Activated naive CD4-positive, alpha-beta T cell treated with anti-CD3 and anti-CD28 coated beads, Interleukin-2, amount 50 U/mL, for 24 hours (primary cell): ENCODE results near the gene TIGD3.

Source experiments
- H3K27ac Mint-ChIP-seq: one replicate; pipeline ENCODE4 v1.8.0; 2021; ENCODE audit warnings: mild to moderate bottlenecking, mixed read lengths
- H3K27me3 Mint-ChIP-seq: one replicate; pipeline ENCODE4 v1.8.0; 2021; ENCODE audit warnings: mixed read lengths
- H3K36me3 Mint-ChIP-seq: one replicate; pipeline ENCODE4 v1.8.0; 2021; ENCODE audit warnings: mixed read lengths
- H3K4me1 Mint-ChIP-seq: one replicate; pipeline ENCODE4 v1.8.0; 2021; ENCODE audit warnings: mixed read lengths
- H3K4me3 Mint-ChIP-seq: one replicate; pipeline ENCODE4 v1.8.0; 2021; ENCODE audit warnings: mild to moderate bottlenecking, mixed read lengths
- H3K9me3 Mint-ChIP-seq: one replicate; pipeline ENCODE4 v1.8.0; 2021; ENCODE audit warnings: mixed read lengths

Gene TIGD3

GRCh38 chr11:65401803-65402248 lies 47.3 kb downstream of the TIGD3 start:
- Mint-ChIP-seq H3K4me1 (peaks cover 9% of the 10 kb centered on the region), H3K9me3 (no peaks in the 10 kb centered on the region), H3K4me3 (no peak overlapping the region), H3K27ac (no peak overlapping the region), H3K36me3 (peaks cover 6% of the 10 kb centered on the region), H3K27me3 (no peaks in the 10 kb centered on the region)

- H3K4me3 Mint-ChIP-seq: no peak overlapping the region
- H3K9me3 Mint-ChIP-seq: no peaks in the 10 kb centered on the region
These were observed 48.2 kb downstream of the TIGD3 start for GRCh38 chr11:65402790-65403189.

GRCh38 chr11:65403607-65404121 lies 49.1 kb downstream of the TIGD3 start:
- Mint-ChIP-seq H3K36me3 (no peaks in the 10 kb centered on the region), H3K9me3 (no peaks in the 10 kb centered on the region), H3K4me3 (no peak overlapping the region), H3K27me3 (no peaks in the 10 kb centered on the region), H3K4me1 (peaks cover 9% of the 10 kb centered on the region), H3K27ac (no peak overlapping the region)

More at GRCh38 chr11:65402790-65403189, 48.2 kb downstream of the TIGD3 start:
- H3K27ac Mint-ChIP-seq: no peak overlapping the region
- H3K4me1 Mint-ChIP-seq: peaks cover 9% of the 10 kb centered on the region
- H3K27me3 Mint-ChIP-seq: no peaks in the 10 kb centered on the region
- peaks cover 1% of the 10 kb centered on the region for H3K36me3 Mint-ChIP-seq

GRCh38 chr11:65404210-65404609 lies 49.7 kb downstream of the TIGD3 start:
- H3K4me3 Mint-ChIP-seq: no peak overlapping the region
- H3K36me3 Mint-ChIP-seq: no peaks in the 10 kb centered on the region
- no peak overlapping the region for H3K27ac Mint-ChIP-seq
- no peaks in the 10 kb centered on the region for H3K27me3 Mint-ChIP-seq
- H3K9me3 Mint-ChIP-seq: no peaks in the 10 kb centered on the region
- peaks cover 9% of the 10 kb centered on the region for H3K4me1 Mint-ChIP-seq

- Mint-ChIP-seq H3K9me3 (no peaks in the 10 kb centered on the region), H3K4me3 (no peak overlapping the region), H3K27me3 (no peaks in the 10 kb centered on the region), H3K36me3 (no peaks in the 10 kb centered on the region), H3K27ac (no peak overlapping the region), H3K4me1 (peaks cover 9% of the 10 kb centered on the region)
These were observed 50.2 kb downstream of the TIGD3 start for GRCh38 chr11:65404638-65405339.
